GF-D8 (cell line): ENCODE measurements around the gene HADHB.
"Not testable (repeated sequence)": the region's sequence is repeated elsewhere in the genome, so short reads cannot be mapped to it uniquely, and the experiment has no call there.

Source experiments
- DNase-seq: peaks from one replicate; lab custom pipeline; 2025; lab: John Stamatoyannopoulos, UW

The HADHB gene

DNA sequence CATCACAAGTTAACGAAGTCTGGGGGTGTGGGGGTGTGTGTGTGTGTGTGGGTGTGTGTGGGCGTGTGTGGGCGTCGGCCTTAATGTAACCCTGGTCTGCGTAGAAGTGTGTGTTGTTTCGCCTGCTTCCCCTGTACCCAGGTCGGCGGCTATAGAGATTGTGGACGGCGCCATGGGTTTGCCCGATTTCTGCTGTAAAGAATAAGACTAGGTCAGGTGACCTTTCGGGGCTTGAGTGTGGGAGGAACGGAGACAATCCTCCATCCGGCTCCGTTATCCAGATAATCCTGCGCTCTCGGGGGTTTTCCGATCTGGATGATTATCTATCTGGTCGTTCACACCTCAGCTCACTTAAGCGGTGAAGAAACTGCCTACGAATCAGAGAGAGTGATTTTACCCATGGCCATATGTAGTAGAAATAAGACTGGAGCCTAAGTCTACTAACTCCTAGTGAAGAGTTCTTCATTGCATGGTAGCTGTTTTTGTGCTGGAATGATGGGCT is 543 bp downstream of the HADHB start:
- no peak for DNase-seq

GRCh38 chr2:26245810-26246209 is 1.1 kb downstream of the HADHB start:
- DNase-seq: no peak

- DNase-seq: peak; percentile 58
These were observed 2.1 kb downstream of the HADHB start for GRCh38 chr2:26246818-26247217.

GRCh38 chr2:26249625-26250024 is 4.9 kb downstream of the HADHB start:
- DNase-seq: no peak

GRCh38 chr2:26251893-26252292 is 7.2 kb downstream of the HADHB start:
- no peak for DNase-seq

DNA sequence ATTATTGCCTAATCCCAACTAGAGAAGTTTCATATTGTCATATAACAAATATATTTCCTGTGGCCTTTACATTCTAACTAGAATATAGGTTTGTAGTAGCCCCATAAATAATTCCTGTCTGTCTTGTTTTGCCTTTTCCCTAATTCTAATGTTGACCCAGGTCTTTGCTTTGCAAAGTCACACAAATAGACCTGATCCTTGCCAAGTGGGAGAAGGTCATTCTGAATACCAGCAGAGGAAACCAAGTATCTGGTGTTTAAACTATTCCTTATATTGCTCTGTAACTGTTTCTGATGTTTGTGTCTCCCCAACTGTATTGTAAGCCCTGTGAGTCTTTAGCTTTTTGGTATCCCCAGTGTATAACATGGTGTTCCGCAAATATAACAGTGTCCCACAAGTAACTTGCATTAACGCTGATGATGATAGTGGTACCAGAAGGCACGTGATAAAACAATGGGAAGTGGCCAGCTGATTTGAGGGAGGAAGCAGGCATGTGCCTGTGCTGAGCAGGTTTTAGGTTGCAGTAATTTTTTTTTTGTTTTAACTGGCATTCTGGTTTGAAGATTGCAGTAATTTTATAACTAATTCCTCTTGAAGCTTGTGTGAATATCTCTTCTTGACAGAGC is 11.1 kb downstream of the HADHB start:
- no peak for DNase-seq

GRCh38 chr2:26258836-26259235 is 14.1 kb downstream of the HADHB start:
- not testable (repeated sequence) for DNase-seq

DNA sequence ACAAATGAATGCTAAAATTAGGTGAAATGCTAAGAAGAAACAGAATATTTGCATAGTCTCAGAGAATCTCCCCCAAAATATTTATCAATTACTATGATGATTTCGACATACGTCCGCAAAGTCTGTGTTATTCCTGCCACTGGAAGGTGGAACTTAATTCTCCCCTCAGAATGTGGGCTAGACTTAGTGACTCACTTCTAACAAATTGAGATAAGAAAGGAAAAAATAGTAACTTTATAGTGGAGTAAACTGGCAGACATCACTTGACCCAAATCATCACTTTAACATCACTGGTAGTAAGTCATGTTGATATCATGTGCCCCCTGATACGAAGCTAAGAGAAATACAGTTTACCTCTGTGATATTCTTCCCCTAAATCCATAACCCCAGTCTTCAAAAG is 23.5 kb downstream of the HADHB start:
- DNase-seq: no peak

GRCh38 chr2:26268670-26269385 is 24.1 kb downstream of the HADHB start:
- DNase-seq: not testable (repeated sequence)

DNA sequence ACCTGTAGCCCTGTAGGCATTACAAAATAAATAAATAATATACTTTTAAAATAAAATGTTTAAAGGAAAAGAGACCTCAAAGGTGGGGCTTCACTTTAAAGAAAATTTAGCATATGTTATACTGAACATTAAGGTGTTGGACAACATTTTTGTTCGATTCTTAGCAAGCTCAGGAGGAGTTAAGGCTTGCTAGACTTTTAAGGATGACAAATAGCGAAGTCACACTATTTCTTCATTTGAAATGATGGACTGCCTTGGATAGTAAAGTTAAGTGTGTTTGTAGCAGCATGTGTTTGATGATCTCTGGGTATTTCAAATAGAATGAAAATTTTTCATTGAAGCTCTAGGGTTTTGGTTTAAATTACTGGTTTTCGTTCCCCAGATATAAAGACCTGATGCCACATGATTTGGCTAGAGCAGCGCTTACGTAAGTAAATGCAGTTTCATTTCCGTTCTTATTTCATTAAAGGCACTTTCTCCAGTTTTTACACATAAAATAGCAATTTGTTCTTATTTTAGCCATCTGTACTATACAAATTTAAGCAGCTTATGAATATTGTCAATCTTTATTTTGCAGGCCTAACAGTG is 24.9 kb downstream of the HADHB start:
- DNase-seq: no peak

DNA sequence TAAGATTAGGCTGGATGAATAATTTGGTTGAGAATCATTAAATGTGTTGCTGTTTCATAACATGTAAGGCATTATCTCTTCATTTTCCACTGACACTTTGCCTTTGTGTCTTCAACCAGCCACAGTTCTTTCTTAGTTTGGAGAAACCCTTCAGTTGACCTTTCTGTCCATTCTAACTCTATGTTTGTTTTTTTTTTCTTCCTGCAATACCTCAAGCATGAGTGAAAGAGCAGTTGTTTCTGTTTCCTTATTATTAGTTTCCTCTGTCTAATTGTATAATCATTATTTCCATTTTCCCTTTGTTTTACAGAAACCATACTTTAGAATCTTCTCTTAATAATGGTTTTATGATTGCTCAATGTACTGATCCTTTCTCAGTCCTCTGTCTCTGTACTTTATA is 25.6 kb downstream of the HADHB start:
- DNase-seq: no peak

GRCh38 chr2:26273501-26273900 is 28.8 kb downstream of the HADHB start:
- DNase-seq: no peak

DNA sequence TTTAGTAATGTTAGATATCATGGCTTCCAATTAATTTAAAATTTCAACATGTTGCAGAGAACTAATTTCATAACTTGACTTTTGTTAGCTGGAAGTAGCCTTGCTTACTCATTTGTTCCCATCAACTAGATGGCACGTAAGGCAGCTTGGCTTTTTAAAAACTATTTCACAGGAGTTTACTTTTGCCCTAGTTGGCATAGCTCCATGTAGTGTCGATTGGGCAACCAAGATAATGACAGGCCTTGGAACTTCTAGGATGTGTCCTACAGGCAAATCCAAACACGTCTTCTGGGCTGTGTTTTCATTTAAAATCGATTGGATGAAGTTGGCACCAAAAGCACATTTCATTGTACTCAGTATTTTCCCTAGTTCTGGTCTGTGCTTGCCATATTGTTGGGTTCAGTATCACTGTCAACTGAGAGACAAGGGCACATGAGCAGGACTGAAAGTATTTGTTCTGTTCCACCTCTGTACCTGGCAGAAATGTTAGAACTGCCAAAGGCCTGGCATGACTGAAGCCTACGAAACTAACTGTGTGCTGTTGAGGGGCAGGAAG is 29.4 kb downstream of the HADHB start:
- no peak for DNase-seq

DNA sequence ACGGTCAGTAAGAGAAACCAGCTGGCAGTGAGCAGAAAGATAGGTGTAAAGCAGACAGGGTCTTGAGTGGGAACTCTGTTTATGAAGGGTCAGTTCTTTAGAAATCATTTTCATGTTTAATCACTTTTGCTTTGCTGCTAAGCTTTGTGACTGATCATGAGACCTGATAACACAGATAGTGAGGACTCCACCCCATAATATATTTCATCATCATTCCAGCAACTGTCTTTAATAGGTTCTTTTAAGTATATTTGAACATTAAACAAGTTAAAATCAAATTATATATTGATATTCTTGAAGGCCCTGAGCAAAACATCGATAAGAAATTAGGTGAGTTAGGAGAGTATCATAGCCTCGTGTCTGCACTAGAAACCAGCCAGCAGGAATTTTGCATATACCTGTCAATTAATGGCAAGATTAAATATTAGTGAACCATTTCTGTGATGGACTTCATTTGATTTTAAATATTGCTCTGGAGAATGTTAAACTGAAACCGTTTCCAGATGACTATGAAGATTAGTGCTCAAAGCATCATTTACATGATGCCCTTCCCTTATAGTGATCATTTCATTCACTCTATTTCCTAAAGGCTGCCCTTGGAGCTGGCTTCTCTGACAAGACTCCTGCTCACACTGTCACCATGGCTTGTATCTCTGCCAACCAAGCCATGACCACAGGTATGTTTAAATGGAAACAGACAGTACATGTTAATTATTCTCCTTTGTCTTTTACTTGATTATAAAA is 31.9 kb downstream of the HADHB start:
- DNase-seq: no peak

GRCh38 chr2:26279886-26280285 is 35.1 kb downstream of the HADHB start:
- no peak for DNase-seq

GRCh38 chr2:26281226-26281625 is 36.5 kb downstream of the HADHB start:
- no peak for DNase-seq

DNA sequence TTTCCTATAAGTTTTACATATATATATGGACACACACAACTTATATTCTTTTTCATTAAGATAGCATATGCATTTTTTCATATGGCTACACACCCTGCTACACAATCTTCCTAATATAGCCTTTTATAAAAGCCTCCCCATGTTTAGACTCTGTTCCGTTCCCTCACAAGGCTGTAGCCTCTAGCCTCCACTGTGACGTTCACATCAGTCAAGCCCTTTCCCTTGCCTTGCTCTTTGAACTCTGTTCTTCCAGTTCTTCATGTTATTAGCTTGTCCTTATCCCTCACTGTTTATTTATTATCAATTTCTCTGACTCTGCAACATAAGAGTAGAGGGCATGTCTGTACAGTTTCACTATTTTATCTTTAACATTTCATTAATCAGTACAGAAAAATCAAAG is 38.9 kb downstream of the HADHB start:
- no peak for DNase-seq

- DNase-seq: no peak
These were observed 39.4 kb downstream of the HADHB start for GRCh38 chr2:26284132-26284531.

GRCh38 chr2:26285931-26286330 is 41.2 kb downstream of the HADHB start:
- no peak for DNase-seq

GRCh38 chr2:26290001-26290400 is 45.3 kb downstream of the HADHB start:
- DNase-seq: no peak

- no peak for DNase-seq
These were observed 47.9 kb downstream of the HADHB start for GRCh38 chr2:26292646-26293045.

- no peak for DNase-seq
These were observed 50.8 kb downstream of the HADHB start for GRCh38 chr2:26295511-26295910.
